HG03280 (cell line): ENCODE measurements around the gene ZNF653.
"Not testable (repeated sequence)": the region's sequence is repeated elsewhere in the genome, so short reads cannot be mapped to it uniquely, and the experiment has no call there.

Experiments
- ATAC-seq: cut with Tn5 transposase; IDR thresholded peaks from one replicate; pipeline ENCODE4 v1.9.1; 2021; ENCODE audit warnings: mild to moderate bottlenecking, moderate library complexity; ENCODE audit not compliant: unreplicated experiment

Gene ZNF653

GRCh38 chr19:11435833-11436313 is 69.8 kb downstream of the ZNF653 start:
- no peak for ATAC-seq

- peak; percentile 92 for ATAC-seq
Observed at GRCh38 chr19:11435057-11435832, 70.4 kb downstream of the ZNF653 start, which contains the start of the genes ODAD3 and PRKCSH. TSS of gene ODAD3 (minus strand) at chr19:11435121. CDS start at chr19:11435016, 105 bp downstream. TSS of gene PRKCSH (plus strand) at chr19:11435635. CDS start at chr19:11436118, 483 bp downstream.

GRCh38 chr19:11434703-11435056 is 71.0 kb downstream of the ZNF653 start:
- peak; percentile 14 for ATAC-seq

- ATAC-seq: not testable (repeated sequence)
Observed at GRCh38 chr19:11433526-11433925, 72.1 kb downstream of the ZNF653 start.
